Medulla oblongata (tissue), 1 donor: ENCODE results near the gene KRTAP10-3.

Experiments
- DNase-seq: peaks from one replicate; pipeline ENCODE4 v3.0.0-alpha.2; 2015; ENCODE audit errors: extremely low spot score

KRTAP10-3 gene

DNA sequence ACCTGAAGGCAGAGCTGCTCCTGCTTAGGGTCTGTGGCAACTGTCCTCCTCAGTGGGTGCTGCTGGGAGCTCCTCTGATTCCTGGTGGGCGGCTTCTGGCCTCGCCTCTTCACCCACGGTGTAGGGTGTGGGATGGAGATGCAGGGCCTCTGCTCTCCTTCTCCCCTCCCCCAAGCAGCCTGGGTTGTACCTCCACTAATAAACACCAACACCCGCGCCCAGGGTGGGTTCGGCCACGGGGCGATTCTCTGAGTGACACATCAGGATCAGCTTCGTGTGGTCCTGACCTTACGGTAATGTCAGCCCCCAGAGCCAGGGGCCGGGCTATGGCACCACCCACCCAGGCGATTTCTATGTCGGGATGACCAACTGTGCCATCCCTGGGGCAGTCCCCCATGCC lies 42.3 kb downstream of the KRTAP10-3 start:
- no peak for DNase-seq

DNA sequence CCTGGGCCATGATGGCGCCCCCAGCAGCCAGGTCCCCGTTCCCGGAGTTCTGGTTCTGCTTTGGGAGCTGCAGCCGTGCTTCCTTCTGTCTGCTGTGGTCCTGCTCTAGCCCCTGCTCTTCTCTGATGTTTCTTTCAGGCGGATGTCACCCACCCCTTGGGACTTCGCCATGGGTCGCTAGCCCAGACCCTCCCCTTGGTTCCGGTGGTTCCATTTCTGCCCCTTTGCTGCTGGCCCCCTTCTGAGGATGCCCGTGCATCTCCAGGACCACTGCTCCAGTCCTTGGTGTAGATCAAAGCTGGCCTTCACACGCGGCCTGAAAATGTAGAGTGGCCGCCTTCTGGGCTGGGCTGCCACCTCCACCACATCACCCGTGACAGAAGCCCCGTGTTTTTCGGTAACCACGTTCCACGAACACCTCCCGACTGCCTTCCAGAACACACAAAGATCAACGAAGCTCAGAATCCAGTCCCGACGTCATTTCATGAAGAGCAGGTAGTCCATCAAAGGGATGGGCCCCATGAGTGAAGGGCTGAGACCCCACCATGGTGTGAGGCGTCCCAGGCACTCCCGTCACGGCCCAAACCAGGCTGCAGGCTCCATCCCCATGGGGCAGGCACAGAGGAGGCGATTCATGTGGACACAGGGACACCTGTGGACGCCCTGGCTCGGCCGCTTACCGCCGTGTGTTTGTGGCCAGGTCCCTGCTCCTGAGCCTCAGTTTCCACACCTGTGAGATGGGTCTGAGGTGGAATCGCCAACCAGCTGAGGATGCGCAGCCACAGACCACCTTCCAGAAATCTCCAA lies 43.0 kb downstream of the KRTAP10-3 start:
- DNase-seq, result no peak

DNA sequence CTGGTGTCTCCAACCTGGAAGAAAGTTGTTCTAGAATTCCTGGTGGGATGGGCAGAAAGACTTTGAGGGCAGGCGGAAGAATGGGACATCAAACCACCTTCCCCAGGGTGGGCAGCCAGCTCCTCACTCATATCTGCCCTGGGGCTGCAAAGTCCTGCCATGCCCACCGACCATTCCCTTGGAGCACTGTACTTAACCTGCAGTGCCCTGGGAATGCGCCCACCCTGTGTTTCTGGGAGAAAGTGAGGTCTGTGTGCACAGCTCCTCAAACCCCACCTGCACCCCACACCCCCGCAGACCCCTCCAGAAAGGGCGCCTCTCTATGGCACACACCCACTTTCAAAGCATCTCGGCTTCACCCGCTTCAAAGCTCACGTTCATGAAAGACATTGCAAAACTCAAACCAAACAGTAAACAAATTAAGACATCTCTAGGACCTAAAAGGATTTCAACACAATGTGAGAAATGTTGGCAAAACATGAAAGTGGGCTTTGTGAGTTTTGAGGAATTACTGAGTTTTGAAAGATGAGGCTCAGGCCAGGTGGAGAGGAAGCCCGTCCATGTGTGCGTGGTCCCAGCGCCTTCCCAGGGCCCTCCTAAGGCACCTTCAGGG lies 43.7 kb downstream of the KRTAP10-3 start:
- DNase-seq, result no peak

DNA sequence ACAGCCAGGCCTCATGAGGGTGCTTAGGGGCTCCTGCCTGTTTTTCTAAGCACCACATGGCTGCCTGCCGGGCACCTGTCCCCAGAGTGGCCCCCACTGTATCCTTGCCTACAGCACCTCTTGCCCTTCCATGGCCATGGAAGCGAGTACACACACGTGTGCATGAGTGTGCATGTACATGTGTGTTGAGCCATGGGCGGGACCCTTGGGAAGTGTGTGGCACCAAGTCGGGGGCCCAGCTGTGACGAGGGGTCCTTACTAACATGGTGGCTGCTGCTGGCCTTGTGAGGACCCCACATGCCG lies 44.4 kb downstream of the KRTAP10-3 start:
- no peak for DNase-seq

DNA sequence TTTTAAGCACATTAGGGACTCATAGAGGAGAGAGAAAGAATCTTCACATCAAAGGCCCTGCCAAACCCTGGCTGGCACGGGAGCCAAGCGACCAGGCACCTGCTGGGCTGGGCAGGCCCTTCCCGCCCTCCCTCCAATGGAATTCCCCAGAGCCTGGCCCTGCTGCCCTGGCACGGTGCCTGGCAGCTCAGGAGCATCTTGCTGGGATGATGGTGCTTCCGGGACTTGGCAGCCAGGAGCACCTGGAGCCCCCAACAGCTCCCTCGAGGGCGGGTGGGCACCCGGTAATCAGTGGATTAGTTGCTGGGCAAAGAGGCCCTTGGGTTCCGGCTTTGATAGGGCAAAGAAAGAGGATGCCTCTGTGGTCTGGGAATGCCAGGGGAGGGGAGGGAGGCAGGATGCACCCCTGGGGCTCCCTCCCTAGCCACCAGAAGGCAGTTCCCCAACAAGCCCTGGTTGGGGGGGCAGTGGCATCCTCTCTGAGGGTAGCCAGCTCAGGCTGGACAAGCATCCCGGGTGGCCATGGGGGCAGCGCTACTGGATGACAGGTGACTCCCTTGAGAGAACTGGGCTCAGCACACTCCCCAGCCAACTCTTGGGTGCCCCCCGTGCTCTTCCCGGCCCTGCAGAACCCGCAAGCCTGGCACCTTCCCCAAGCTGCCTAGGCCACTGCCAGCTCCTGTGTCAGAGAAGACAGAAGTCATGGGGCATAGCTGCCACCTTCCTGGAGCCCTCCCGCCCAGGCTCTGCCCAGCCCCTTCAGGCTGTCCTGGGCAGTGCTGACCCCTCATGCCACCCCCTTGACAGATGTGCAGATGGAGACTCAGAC lies 45.0 kb downstream of the KRTAP10-3 start:
- no peak for DNase-seq

DNA sequence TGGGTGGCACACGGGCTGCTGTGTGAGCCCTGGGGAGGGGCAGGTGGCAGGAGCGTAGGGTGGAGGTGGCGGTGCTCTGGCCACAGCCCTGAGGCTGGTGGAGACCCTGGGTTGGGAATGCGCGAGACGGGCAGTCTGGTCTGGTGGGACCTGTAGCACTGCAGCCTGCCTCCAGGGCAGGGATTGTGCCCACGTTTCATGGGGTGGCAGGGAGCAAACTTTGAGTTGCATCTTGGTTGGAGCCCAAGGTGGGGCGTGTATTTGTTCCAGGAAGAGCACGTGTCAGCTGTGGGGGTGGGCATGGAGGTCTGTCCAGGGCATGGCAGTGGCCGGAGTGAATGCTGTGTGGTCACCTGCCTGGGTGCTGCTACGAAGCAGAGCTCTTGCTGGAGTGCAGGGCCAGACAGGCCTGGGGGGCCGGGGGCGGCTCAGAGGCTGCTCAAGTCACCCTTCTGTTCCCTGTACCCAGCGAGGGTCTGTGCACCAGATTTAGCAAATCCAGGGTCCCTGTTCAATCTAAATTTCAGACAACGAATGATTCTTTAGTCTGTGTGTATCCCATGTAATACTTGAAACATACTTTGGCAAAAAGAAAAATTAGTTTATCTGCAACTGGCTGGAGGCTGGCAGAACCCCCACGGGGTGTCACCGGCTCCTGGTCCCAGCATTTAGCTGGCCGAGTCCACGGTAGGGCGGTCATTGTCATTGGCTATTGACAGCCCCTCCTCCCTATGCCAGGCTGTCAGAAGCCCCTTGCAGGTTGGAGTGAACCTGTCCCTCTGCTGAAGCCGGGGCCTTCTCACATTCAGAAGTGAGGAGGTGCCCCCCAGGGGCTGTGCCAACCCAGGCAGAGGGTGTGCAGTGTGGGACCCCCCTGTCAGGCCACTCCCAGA lies 45.9 kb downstream of the KRTAP10-3 start:
- DNase-seq, result no peak

DNA sequence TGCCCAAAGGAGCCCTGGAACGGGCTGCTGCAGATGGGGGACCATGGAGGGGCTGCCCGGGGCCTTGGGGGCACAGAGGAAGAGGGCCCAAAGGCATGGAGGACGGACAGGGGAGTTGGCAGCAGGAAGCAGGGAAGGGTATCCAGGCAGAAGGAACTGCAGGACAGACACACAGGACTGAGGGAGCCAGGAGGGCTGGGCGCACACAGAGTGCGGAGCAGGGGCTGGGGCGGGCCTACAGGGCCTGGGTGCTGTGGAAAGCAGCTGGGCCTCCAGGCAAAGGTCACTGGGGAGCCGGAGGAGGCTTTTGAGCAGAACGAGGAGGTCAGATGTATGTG lies 46.7 kb downstream of the KRTAP10-3 start:
- DNase-seq, result no peak

DNA sequence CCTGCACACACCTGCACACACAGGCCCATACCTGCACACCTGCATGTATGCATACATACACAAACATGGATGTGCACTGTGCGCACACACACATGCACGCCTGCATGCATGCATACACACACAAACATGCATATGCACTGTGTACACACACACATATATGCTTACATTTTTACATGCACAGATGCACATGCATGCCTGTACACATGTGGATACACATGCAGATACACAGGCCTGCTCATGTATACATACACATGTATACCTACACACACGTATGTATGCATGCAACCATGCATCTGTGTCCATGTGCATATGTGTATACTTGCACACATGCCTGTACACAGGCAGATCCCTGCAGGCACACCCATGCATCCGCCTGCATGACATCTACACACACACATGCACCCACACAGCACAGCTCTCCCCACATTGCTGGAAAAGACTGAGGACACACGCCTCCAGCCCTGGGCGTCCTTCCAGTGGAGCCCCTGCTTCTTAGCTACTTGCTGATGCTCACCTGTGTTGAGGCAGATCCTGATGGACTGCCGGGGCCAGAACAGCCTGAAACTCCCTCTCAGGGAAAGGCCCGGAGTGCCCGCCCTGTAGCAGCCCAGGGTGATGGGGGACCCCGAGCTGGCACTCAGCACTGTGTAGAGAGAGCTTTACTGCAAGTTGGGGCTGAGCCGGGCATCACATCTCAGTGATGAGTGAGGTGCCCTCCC lies 47.2 kb downstream of the KRTAP10-3 start:
- no peak for DNase-seq

DNA sequence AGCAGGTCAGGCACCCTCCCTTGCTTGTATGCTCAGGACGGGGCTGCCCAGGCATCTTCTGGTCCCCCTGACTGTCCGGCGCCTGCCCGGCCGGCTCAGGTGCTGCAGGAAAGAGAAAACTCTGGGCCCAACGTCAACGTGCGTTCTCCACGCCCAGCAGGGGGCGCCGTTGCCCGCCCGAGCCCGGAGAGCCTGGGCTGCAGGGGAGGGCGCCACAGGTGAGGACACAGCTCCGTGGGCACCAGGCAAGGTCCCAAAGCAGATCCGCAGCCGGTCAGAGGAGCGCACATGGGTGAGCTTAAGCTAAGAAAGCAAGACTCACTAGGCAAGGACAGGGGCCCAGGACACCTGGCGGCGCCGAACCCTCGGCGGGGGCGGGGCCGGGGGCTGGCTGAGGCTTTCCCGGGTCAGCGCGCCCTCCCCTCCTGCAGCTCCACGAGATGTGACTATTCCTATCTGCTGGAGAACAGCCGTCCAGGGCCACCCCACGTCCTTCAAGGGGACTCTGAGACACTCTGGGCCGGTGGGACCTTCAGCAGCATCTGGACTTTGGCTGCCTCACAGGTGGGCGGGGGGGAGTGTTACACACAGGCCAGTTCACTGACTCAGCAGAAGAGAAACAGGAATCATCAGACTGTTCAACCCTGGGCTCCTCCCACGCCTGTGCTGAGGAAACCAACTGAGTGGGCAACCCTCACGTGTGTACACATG lies 47.9 kb downstream of the KRTAP10-3 start:
- DNase-seq, result peak; percentile 10

DNA sequence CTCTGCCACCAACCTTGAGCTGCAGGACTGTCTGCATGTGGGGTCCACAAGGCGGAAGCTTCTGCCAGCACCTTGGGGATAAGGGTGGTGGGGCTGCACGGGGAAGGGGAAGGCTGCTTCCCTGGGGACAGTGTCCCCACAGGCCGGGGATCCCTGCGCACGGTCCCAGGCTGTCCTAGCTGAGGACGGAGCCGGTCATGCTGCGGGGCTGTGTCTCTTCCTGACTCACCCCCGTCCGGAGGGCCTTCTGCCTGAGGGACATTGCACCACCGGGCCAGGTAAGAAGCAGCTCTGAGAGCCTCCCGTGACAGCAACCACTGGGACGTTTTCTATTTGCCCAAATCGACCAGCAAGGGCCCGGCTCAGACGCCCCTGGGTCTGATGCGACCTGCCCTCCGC lies 48.5 kb downstream of the KRTAP10-3 start:
- DNase-seq, result no peak

DNA sequence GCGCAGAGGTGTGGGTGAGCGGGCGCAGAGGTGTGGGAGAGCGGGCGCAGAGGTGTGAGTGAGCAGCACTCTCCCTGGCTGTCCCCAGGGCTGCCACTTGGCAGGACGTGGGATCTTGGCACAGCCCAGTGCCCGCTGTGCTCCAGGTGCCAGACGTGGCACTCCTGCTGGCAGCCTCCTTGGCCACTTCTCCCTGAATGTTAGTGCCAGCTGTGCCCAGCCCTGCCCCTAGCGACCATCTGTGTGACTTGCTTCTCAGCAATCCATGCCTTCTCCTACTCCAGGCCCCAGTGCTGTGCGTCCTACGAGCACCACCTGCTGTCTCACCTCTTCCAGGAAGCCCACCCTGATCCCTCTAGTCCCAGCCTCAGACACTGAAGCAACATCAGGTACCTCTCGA lies 49.1 kb downstream of the KRTAP10-3 start:
- DNase-seq, result no peak

DNA sequence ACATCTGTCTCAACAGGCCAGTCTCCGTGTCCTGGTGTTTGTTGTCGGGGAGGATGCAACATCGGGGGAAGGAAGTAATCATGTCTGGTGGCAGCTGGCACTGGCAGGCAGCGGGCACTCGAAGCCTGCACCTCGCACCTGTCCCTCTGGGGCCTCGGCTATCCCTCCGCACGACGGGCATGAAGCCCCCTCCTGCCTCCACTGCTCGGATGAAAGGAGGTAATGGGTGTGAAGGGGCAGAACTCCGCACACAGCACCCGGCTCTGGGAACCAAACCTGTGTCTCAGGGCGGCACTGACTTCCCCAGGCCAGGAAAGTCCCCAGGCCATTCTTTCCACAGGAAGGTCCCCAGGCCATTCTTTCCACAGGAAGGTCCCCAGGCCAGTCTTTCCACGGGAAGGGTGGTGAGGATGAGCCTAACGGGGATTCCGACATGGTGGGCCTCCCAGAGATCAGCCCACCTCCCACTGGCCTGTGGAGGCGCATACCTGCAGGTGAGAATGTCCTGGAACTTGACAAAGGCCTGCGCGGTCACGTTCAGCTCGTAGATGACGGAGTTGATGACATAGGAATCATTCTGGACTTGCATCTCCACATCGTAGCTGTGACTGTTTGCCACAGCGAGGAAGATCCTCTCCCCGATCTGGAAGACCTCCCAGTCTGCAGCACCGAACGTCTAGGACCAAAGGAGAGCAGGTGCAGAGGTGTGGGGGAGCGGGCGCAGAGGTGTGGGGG lies 49.7 kb downstream of the KRTAP10-3 start:
- DNase-seq, result no peak

DNA sequence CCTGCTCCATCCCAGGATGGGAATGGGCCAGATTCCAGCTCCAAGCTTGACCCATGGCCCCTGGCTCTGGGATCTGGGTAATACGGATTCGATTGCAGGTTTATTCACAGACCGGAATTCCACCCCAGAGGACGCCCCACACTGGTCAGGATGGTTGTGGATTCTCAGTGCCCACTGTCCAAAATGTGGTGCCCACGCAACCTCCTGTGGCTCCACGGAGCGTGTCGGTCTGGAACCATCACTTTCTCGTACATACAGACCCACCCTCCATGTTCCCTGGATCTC lies 50.2 kb downstream of the KRTAP10-3 start:
- DNase-seq, result no peak
